Activated CD4-positive, CD25-positive, alpha-beta regulatory T cell treated with anti-CD3 and anti-CD28 coated beads, Interleukin-2, amount 50 U/mL, for 72 hours (primary cell): ENCODE data around the gene DIAPH2.

Experiments
- DNase-seq: peaks from one replicate; pipeline ENCODE4 v3.0.0; 2021

Gene DIAPH2

DNA sequence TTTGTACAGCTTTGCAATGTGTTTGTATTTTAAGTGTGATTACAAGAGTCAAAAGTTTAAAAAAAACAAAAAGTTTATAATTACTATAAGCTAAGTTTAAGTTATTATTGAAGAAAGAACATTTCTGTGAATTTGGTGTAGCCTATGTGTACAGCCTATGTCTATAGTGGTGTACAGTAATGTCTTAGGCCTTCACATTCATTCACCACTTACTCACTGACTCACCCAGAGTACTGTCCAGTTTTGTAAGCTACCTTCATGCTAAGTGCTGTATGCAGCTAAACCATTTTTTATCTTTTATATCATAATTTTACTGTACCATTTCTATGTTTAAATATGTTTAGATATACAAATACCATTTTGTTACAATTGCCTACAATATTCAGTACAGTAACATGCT, 381.3 kb downstream of the DIAPH2 start:
- no peak for DNase-seq

DNA sequence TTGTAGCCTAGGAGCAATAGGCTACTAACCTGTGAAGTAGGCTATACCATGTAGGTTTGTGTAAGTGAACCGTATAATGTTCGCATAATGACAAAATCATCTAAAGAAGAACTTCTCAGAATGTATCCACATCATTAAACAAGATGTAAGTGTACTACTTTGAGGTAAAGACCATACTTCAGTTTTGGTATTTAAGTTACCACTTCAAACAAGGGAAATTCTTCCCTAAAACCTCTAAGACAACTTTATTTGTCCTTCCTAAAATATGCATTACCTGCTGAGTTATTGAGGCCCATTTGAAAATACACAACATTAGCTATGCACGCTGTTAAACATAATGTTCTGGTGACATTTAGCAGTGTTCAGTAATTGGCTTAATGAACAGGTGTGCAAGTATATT, 381.7 kb downstream of the DIAPH2 start:
- DNase-seq: no peak

DNA sequence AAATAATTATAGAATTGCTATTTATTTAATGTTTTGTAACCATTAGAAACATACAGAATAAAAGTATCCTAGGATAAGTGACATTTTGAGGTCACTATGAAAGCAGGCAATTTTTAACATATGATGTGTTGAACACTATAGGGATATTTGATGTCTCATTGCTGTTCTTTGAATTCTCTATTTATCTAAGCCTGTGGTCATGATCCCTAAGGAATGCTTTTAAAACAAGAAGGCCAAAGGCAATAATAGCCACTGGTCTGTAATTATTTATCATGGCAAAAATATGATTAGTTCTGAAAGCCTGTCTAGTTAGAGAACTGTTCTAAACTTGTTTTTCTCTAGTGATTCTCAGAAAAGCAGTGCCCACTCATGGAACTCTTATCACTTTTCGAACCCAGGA, 385.7 kb downstream of the DIAPH2 start:
- DNase-seq: no peak

DNA sequence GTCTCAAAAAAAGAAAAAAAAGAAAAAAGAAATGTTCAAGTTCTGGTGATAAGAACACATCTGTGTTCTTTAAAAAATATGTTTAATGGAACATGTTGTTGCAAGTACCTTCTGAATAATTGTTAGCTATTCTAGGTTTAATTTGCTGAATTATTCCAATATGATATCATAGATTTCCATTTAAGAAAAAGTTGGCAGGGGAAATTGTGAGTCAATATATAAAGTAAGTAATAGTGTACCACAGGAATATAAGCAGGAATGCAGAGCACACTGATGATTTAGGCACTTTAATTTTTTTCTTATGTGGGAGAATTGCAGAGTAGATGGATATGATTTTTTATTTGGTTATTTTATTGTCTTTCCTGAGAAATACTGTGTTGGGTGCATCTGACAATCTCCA, 389.8 kb downstream of the DIAPH2 start:
- no peak for DNase-seq

DNA sequence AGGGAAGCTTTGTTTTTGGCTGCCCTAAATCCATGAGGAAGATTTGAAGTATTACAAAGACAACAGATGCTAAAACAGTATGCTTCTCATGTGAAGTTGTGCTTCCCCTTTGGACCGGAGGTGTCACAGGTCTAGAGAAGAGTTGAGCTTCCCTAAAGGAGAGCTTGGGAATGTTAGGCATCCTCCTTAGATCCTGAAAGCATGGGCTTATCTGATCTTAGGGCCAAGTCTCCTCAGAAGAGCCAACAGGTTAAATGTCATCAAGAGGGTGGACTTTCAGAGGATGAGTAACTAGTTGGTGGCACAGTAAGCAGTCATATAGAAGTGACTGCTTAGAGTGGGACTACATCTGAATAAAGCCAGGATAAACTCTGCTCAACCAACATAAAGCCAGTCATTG, 404.5 kb downstream of the DIAPH2 start:
- DNase-seq: no peak

DNA sequence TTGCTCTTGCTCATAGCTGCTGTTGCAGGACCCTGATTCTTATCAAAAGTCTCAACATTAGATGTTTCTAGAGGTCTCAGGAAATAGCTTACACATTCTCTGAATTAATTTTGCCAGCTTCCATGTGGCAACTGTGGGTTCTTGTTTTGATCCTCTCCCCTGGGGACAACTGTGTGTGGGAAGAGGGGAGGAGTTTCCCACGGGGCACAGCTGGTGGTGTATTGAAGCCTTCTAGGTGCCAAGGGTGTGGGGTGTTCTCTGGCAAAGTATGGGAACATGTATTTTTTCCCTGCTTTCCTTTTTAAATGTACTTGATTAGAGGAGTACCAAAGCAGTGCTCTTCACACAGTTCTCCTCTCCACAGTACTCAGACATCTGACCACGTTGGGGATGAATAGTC, 411.7 kb downstream of the DIAPH2 start:
- no peak for DNase-seq

DNA sequence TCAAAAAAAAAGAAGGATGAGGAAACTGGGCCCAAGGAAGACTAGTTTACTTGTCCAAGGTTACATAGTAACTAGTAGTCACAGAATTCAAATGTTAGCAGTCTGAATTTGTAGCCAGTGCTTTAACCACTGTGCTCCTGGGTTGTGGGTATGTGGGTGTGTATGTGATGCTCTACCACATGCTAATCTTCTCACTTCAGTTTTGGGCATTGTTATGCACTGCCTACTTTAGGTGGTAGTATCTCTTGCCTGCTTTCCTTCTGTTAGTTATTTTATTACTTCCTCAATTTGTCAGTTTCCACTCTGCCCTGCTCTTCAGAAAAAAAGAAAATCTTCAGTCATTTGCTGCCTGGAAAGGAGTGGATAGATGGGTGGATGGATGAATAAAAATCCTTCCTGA, 418.3 kb downstream of the DIAPH2 start:
- no peak for DNase-seq

DNA sequence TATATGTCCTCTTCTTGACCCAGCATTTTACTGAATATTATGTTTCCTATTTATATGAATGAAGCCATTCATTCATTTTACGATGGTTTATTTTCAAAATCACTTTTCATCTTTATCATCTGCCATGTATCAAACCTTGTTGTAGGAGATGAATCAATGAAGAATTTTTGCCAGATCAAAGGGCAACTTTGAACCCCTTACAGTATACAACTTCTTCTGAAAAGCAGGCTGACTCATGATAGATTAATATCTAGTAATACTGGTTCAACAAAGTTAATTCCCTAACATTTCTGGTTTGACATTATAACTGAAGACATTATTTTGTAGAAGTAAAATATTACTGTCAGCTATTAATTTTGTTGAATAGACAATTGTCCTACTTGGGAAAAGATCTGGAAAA, 425.1 kb downstream of the DIAPH2 start:
- DNase-seq: no peak

DNA sequence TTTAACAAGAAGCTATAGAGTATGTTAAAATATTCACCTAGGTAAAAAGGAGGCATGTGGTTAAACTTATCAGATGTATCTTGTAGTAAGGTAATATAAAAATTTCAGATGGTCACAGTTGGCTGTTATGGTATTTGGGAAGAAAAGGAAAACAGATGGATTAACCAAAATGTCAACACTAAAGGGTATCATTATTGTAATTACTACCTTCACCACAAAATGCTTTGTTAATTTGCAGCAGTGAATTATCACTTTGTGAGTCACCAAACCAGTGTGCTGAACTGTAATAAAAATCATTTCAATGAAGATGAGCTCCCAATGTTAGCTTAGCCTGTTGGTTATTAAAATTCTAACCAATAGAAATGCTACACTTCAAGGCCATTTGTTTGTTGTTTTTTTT, 432.9 kb downstream of the DIAPH2 start:
- no peak for DNase-seq

DNA sequence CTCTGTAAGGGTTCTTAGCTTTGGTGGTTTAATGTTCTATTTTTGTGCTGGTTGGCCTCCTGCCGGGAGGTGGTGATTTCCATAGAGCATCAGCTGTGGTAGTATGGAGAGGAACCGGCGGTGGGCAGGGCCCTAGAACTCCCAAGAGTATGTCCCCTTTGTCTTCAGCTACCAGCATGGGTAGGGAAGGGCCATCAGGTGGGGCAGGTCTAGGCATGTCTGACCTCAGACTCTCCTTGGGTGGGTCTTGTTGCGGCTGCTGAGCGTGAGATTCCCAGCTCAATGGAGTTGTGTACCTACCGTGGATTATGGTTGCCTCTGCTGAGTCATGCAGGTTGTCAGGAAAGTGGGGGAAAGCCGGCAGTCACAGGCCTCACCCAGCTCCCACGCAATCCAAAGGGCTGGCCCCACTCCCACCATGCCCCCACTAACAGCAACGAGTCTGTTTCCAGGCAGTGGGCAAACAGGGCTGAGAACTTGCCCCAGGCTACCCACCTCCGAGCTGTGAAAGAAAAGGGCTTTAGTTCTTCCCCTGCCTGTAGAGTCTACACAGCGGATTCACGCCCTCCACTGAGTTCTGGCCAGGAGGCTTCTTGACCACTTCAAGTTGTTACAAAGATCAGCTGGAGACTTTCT, 434.9 kb downstream of the DIAPH2 start:
- no peak for DNase-seq

DNA sequence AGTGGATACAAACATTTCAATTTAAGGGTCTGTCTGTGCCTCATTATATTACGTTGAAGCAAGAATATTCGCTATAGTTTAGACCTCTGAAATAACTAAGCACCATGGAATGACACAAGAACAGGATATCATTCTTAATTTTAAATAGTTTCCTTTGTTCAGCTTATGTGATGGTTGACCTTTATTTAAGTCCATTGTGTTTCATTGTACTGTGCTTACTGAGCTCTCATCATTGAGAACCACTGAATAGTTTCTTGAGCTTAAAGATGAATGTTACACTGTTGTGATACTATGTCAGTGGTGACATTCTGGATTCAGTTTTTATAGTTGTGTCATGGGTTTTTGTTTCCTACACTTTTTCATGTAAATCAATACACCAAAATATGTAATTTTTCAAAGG, 438.4 kb downstream of the DIAPH2 start:
- no peak for DNase-seq

DNA sequence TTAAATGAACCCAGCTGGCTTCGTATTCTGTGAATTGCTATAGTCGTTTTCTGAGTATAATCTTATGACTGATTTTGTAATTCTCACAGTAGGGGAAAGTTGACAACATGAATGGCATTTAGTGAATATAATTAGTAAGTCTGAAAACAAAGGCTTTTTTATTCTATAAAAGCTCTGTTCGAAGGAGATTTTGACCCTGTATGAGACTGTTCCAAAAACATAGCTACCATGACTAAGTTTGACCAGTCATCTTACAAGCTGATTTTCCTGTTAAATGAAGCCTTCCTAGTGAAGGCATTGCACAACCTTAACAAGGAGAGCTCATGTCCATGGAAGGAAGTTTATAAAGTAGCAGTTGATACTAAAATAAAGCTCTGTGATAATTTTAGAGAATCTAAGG, 441.4 kb downstream of the DIAPH2 start:
- DNase-seq: no peak

DNA sequence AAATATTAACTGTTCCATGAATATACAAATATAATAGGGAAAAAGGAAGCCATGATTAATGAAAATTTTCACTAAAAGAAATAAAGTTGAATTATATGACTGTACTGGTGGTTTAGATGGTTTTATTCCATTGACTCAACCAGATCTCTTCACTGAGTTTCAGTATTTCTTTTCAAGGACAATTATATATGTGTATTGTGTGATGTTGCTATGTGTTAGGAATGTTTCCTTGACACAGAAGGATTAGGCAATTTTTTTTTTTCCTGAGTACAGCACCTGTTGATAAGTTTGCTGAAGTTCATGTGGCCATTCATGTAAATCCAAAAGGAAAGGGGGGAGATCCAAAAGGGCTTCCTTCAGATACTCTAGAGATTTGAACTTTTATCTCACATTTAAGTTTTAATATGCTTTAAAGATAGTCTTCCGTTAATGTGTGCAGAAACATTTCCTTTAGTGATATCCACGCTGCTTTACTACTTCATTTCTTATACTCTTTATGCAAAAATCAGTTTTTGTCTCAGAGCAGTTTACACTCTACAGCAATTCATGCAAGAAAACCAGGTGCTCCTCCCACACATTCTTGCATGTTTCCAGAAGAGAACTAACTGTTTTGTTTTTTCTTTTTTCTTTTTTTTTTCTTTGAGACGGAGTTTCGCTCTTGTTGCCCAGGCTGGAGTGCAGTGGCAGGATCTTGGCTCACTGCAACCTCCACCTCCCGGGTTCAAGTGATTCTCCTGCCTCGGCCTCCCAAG, 448.2 kb downstream of the DIAPH2 start:
- no peak for DNase-seq

DNA sequence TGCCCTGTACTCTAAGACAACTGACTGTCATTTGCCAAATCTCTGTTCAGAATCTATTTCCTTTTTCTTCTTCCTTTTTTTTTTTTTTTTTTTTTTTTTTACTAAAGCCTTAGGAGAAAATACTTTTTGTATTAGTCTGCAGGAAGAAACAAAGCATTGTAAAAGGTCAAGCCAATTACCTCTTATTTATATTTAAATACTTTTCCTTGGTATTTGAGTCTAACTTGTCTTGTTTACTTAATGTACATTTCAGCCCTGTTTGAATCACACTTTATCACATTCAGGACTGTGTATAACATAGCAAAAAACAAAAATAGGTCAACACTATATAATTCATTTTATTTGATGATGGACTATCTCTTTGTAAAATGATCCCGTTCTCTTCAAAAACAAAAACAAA, 461.3 kb downstream of the DIAPH2 start:
- no peak for DNase-seq

DNA sequence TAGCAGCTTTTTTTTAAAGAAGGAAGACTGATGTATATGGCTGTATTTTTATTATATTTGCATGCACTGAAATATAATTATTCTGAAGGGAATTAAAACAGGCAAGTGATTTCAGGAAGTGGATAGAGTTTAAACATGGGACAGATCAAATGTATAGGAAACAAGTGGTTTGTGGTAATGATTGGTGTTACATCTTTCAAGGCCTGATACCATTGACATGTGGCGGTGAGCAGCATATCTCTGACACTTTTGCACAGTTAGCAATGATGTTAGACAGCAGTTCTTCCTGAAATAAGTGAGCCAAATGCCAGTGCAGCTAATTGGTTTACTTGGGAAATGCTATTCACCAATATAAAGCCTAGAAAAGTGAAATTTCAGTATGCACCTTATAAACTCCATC, 471.2 kb downstream of the DIAPH2 start:
- no peak for DNase-seq

DNA sequence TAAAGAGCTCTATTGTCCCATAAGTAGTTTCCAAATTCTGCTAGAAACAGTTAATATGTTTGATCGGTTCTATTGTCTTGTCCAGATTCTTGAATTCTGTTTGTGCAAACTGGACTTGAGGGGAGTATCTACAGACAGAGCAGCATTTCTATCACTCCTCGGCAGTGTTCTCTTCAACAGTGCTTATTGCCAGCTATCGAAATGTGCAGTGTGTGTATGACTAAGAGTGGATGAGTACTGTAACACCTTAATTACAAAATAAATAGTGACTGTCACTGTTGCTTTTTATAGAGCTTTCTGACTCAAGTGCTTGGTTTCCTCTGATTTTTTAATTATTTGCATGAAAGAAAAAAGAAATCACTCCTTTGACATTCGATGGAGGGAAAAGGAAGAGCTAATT, 473.6 kb downstream of the DIAPH2 start:
- no peak for DNase-seq

DNA sequence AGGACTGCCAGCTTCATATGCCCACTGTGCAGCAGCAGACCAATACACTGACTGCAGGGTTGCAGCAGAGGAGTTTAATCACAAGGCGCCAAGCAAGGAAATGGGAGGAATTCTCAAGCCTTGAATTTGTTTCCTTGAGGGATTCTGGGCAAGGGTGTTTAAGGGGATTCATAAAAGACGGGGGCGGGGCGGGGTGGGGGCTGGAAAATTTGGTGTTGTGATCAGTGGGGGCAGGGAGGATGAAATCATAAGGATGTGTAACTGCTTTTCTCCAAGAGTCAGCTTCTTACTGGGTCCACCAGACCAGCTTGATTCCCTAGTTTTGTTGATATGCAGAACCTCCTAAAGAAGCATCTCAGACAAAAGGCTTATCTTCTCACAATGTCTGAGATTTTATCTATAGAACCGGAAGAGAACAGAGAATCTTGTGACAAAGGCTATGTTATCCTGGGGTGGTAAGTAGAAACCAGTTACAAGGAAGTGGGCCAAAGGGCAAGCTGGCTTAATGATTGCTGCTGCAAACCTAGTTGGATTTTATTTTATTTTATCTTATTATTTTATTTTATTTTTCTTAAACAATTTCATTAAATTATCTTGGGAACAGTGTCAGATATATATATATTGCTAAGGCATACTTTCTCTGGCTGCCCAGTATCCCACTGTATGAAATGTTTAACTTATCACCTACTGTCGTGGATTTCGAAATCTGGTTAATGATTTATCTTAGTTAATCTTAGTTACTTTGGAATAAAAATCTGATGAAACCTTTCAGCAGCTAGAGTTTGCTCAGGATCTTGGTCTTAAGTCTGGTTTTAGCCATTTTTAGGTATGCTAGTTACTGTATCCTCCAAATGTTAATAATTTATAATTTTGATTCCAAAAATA, 475.5 kb downstream of the DIAPH2 start:
- DNase-seq: no peak

DNA sequence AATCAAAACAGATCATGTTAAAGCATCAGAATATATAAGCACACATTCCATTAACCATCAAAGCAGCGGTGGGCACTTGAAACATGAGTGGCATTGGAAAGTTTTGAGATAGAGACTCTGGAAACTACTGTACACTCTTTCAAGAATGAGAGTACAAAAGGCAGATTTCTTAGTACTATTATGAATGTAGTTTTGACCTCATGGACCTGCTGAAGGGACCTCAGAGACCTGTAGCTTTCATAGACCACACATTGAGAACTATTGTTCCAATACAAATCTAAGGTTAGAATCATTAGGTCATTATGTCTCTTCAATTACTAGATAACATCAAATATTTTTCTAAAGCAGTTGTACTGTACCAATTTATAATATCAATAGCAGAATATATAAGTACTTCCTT, 482.7 kb downstream of the DIAPH2 start:
- DNase-seq: no peak

DNA sequence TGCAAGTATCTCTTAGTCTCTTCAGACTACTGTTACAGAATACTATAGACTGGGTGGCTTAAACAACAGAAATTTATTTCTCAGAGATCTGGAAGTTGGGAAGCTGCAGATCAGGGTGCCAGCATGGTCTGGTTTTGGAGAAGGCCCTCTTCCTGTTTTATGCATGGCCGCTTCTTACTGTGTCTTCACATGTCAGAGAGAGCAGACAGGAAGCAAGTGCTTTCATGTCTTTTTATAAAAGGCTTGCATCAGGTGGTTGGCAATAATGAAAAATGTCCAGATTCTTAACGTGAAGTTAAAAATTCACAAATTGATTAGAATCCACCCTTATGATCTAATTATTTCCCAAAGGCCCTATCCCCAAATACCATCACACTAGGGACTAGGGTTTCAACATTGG, 484.0 kb downstream of the DIAPH2 start:
- DNase-seq: no peak

DNA sequence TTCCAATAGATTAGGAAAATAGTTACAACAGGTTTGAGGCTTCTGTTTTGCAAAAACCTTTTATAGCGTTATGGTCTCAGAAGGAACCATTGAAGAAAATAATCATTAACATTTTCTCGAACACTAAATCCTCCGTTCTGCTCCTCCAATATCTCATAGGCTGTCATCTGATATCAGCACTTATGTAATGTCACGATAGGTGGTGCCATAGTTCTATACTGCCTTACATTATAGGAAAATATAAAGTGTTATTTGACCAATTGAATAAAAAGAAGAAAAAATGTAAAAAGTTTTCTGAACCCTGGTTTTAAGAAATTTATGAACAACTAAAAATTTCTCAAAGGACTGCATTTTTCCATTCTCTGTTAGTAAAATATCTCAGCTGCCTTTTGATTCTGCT, 490.5 kb downstream of the DIAPH2 start:
- no peak for DNase-seq

DNA sequence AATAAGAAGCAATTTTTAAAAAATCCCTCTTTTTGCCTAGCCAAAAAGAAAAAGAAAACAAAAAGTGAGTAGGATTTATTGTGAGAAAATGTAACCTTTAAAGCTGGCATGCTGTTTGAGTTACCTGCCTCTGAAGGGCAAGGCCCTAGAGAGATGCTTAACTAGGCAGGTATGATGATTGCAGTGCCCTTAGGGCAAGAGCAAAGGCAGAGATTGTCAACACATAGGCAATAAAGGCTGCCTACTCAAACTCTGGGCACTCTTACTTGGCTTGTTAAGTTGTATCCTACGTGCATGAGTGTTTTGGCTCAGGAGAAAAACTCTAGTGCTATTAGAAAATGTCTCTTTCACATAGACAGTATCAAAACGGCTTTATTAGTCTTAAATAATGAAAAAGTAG, 505.0 kb downstream of the DIAPH2 start:
- no peak for DNase-seq

DNA sequence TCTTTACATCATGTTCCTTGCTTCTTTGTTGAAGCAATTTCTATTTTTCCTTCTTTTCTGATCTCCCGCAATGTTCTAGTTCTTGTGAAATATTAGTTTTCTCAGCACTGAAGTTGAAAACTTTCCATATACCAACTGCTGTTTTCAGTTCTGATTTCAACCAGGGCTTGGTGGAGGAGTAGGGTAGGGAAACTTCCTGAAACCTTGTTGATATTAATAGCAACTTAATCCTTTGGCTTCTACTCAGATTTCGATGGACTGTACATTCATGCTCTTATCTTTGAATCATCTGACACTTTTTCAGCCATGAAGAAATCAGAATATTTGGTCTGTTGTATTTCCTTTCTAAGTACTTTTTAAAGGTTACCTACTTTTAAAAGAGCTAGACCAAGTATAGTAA, 514.9 kb downstream of the DIAPH2 start:
- no peak for DNase-seq

DNA sequence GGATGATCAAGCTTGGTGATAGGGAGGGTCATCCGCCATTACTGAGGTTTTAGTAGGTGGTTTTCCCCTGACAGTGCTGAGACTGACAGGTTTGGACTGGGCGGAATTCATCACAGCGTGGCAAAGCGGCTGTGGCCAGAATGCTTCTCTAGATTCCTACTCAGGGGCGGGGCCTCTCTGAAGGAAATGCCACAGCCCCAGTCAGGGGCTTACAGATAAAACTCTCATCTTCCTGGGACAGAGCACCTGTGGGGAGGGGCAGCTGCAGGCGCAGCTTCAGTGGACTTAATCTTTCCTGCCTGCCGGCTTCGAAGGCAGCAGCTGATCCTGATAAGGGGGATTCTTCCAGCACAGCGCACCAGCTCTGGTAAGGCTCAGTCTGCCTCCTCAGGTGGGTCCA, 515.8 kb downstream of the DIAPH2 start:
- DNase-seq: no peak

DNA sequence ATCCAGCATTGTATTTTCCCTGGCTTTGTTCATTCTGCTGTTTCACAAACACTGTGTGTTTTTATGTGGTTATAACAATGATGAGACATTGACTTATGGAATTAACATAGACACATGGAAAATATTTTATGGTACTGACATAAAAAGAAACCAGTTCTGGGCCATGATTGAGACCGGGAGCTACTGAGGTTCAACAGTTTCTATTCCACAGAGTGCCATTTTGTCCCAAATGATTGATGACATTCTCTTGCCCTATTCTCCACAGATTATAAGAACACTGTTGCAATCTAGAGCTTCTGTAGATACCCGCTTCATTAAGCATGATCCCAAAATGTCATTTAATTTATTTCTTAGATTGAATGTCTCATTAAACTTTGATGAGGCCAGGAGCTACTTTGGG, 525.9 kb downstream of the DIAPH2 start:
- DNase-seq: no peak
